ENCODE measurements around the gene SIK3.

The SIK3 gene

DNA sequence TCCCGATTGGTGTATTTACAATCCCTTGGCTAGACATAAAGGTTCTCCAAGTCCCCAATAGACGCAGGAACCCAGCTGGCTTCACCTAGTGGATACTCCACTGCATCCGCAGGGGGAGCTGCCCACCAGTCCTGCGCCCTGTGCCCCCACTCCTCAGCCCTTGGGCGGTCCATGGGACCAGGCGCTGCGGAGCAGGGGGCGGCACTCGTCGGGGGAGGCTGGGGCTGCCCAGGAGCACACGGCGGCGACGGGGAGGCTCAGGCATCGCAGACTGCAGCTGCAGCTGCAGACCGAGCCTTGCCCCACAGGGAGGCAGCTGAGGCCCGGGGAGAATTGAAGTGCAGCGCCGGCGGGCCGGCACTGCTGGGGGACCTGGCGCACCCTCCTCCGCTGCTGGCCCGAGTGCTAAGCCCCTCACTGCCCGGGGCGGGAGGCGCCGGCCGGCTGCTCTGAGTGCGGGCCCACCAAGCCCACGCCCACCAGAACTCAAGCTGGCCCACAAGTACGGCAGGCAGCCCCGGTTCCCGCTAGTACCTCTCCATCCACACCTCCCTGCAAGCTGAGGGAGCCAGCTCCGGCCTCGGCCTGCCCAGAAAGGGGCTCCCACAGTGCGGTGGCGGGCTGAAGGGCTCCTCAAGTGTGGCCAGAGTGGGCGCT lies 12.2 kb upstream of the SIK3 start:
- no peak for DNase-seq (ENCODE audit: low read depth)

GRCh38 chr11:117107701-117108590 lies 9.7 kb upstream of the SIK3 start:
- no peak for DNase-seq (ENCODE audit: low read depth)

DNA sequence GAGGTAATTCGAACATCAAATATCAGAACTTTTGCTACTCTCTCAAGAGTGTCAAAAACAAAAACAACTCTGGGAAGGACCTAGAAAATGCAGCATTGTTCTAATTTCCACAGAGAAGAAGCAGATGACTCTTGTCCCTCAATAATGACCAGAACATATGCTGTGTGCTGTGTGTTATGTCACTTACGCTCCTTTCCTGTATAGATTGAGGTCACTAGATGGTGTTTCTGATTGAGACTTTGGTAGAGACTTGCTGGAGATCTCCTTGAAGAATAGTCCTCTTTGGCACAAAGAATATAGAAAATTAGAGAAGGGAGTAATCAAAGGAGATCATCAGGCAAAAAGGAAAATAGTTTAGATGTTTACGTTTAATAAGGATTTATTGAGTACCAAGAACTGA lies 2.3 kb upstream of the SIK3 start:
- no peak for DNase-seq (ENCODE audit: low read depth)

- no peak for DNase-seq (ENCODE audit: low read depth)
Observed at GRCh38 chr11:117099696-117100095, 1.5 kb upstream of the SIK3 start.

DNA sequence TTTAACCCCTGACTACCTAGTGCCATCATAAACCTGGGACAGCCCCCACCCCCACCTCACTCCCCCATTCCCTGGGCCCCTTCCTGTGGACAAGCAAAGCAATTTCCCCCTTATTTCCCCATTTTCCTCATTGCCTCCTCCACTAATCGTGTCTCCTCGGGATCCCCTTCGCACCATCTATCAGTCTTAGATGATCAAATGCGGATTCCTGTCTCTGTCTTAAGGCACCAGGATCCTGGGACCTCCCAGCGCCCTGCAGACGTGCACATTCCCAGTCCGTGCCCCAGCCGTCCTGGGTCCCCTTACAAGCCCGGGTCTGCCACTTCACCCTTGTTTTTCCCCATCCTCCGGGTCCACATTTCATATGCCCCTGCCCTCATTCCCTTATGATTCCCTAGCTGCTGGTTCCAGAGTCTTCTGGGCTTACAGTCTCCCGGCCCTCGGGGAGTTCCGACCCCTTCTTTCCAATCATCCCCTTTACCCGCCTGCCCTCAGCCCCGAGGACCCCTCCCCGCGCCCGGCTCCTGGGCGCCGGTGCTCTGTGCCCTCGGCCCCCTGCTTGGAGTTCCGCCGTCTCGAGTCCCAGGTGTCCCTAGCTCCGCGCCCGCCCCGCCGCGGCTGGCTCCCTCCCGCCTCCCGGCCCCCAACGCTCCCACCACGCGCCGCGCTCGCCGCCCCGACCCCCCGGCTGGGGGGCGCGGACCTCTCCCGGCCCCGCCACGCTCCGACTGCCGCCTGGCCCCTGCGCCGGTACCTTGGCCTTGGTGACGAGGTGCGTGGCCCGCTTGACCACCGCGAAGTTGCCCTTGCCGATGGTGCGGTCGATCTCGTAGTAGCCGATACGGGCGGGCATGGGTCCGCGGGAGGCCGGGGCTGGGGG lies 599 bp downstream of the SIK3 start:
- no peak for DNase-seq (ENCODE audit: low read depth)

DNA sequence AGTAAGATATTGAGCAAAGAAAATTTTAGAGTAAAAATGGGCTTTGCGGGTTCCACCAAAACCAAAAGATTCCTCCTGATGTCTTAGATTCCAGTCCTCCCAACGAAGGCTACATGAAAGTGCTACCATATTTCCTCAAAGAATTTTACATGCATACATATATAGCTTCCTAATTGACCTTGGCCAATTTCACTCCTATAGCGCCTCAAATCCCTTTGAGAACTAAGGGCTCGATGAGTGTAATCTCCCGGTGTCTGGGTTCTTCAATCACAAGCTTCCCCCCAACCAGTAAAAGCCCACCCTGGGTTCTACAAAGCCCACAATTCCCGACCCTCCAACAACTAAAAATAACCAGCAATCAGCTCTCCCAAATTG lies 1.2 kb downstream of the SIK3 start:
- DNase-seq (ENCODE audit: low read depth), result no peak

DNA sequence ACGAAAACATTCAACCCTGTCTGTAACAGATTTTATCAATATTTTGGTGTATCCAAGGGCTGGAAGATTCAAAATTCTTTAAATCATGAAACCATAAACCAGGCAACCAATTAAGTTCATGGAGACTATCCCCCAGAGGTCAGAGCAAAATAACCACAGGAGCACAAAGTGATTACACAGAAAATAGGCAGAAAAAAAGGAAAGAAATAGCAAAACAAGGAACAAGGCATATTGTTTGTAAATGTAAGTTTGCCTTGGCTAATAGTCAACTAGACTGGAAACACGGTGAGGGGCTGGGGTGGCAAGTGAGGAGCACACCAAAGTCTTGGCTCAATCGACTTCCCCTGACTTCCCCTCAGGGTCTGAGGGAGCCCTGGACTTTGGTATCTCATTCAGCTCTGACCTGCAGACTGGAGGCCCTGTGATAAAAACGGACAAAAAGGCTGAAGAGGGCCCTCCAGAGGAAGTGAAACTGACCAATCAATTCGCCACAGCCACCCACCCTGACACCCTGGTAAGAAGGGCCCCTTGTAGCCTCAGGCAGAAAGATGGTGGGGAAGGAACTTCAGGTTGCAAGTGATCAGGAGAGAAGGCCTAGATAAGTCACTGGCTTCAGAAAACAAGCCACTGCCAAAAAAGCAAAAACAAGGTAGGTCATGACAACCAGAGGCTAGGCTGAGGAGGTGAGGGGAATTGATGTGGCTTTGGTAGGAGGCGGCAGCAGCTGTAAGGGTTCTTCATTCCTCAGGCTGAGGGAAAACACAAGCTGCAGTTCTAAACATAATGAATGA lies 1.8 kb downstream of the SIK3 start:
- peak; percentile 29 for DNase-seq (ENCODE audit: low read depth)

GRCh38 chr11:117095284-117096161 lies 2.7 kb downstream of the SIK3 start:
- DNase-seq (ENCODE audit: low read depth), result no peak

- no peak for DNase-seq (ENCODE audit: low read depth)
Observed at GRCh38 chr11:117094776-117095175, 3.5 kb downstream of the SIK3 start.

GRCh38 chr11:117092951-117093590 lies 5.2 kb downstream of the SIK3 start:
- no peak for DNase-seq (ENCODE audit: low read depth)

- DNase-seq (ENCODE audit: low read depth), result no peak
Observed at GRCh38 chr11:117091753-117092477, 6.3 kb downstream of the SIK3 start.

DNA sequence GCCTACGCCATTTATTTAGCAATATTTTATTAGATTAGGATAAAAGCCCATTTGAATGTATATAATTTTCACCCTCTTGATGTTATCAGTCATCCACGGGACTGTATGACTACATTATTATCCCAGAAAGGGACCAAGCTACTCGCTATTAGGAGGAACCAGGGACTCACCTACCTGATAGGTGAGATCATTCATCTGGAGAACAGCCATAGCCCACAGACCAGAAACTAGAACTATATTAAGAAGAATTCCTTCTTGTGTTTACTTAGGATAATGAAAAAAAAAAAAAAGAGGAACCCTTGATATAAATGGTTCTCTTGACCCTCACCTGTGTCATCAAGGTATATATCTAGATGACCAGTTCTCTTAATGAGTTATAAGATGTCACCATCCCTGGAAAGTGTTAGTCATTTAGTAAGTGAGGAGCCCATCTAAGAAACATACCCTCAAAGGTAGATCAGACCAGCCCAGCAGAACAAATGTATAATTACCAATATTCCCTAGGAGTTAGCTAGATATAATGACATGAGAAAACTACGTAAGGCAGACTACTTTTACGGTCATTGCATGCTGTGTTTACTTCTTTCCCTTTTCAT lies 8.0 kb downstream of the SIK3 start:
- DNase-seq (ENCODE audit: low read depth), result no peak

GRCh38 chr11:117089685-117090084 lies 8.5 kb downstream of the SIK3 start:
- DNase-seq (ENCODE audit: low read depth), result no peak

DNA sequence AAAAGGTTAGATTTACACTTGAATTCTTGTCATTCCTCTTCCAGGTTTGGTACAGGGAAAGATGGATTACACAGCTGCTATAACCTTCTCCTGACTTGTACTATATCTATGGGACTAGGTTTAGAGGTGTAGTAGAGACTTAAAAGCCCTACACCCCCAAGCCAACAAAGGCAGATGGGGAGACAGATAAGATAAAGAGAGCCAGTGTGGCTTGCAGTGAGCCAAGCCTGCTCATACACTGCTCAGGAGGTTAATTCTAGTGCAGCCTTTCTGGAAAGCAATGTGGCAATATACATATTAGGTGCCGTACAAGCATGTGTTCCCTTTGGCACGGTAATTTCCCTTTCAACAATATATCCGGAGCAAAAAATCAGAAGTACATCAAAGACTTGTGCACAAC lies 10.8 kb downstream of the SIK3 start:
- DNase-seq (ENCODE audit: low read depth), result no peak

DNA sequence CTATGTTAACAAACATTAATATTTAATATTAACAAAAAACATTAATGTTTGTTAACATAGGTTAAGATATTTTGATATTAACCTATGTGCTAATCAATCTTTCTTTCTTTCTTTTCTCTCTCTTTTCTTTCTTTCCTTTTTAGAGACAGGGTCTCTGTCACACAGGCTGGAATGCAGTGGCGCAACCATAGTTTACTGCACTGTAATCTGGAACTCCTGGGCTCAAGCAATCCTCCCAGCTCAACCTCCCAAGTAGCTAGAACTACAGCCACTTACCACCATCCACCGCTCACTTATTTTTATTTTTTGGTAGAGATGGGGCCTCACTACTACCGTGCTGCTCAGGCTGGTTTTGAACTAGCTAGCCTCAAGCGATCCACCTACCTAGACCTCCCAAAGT lies 13.2 kb downstream of the SIK3 start:
- DNase-seq (ENCODE audit: low read depth), result no peak

DNA sequence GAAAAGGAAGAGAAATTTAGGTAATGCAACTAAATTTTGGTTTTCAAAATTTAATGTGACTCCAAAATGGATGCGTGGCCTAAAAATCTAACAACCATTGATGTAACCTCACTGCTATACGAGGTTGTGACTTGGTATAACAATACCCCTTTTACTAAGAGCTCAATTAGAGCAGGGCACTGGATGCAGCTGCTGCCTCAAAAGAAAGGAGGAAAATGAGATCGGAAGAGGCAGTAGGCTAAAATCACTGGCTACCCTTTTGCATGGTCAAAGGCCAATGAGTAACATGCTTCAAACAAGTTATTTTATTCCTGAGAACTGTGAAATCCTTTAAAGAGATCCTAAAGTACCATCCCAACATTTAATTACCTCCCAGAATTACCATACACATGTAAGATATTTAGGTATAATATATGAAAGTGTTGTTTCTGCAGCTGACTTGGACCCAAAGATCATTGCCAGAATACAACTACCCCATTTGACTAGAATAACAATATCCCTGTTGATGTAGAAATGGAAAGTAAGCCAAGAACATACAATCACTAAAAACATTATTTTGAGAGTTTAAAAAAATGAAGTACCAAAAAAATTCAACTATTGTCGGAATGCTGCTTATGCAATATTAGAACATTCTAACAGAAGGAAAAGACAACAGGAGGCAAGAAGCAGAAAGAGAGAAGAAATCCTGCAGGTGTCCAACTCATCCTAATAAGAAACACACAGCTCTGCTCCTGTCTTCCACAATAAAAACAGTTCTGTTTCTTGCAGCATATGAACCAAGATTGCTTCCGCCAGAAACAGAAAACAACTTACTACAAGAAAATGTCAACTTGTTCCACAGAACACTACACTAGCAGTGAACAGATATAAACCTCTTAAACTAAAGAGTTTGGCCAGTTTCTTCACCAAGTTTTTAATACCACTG lies 15.0 kb downstream of the SIK3 start:
- DNase-seq (ENCODE audit: low read depth), result no peak

DNA sequence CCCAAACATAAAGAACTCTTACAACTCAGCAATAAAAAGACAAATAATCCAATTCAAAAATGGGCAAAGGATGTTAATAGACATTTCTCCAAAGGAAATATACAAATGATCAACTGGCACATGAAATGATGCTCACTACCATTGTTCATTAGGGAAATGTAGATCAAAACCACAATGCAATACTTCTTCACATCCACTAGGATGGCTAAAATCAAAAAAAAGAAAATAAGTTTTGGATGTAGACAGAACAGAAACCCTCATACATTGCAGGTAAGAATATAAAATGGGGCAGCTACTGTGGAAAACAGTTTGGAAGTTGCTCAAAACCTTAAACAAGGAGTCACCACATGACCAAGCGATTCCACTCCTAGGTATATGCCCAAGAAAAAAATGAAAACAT lies 16.3 kb downstream of the SIK3 start:
- no peak for DNase-seq (ENCODE audit: low read depth)

GRCh38 chr11:117080370-117080769 lies 17.9 kb downstream of the SIK3 start:
- no peak for DNase-seq (ENCODE audit: low read depth)

All from activated gamma-delta T cell treated with anti-CD3 and anti-CD28 coated beads, Interleukin-2, amount 50 U/mL, for 16 hours (primary cell).